Hepatocyte (in vitro differentiated cells): ENCODE measurements around the gene DNAJB13.

Experiments used
- EZH2 ChIP-seq: fragments of 200-600 bp; sonication (generic); IDR thresholded peaks from 2 replicates; pipeline ENCODE4 v1.6.1; 2016; ENCODE audit warnings: antibody characterized with exemption, mild to moderate bottlenecking, borderline replicate concordance
- EZH2phosphoT487 ChIP-seq: fragments of 200-600 bp; sonication (generic); IDR thresholded peaks from one replicate; pipeline ENCODE4 v1.6.1; 2018; ENCODE audit warnings: antibody characterized with exemption, mild to moderate bottlenecking, low read depth, moderate library complexity; ENCODE audit not compliant: unreplicated experiment, severe bottlenecking
- TF ChIP-seq, protein P1 (sequence below): fragments of 200-600 bp; sonication (generic); IDR thresholded peaks from 2 replicates; pipeline ENCODE4 v1.5.1; 2016; ENCODE audit warnings: antibody characterized with exemption, mild to moderate bottlenecking; ENCODE audit not compliant: poor library complexity

DNA sequence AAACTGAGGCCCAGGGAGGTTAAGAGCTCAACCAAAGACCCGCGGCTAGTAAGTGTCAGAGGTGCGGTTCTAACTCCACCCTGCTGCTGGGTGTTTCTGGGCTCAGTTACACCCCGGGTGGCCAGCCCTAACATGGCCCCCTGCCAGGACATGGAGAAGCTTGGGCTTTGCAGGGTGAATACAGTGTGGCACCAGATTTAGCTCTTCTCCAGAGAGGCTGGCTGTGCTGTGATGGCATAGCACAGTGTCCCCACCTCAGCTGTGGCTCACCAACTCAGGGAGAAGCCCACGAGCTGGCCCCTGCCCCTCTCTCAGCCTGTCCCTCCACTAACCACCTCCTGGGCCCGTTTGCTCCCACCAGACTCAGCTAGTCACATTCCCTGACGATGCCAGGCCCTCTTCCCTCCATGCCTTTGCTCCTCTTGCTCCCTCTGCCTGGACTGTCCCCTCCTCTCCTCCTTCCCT is 51.0 kb downstream of the DNAJB13 start:
- TF ChIP-seq EZH2 (no peak), EZH2phosphoT487 (no peak)
- TF ChIP-seq, protein P1, sequence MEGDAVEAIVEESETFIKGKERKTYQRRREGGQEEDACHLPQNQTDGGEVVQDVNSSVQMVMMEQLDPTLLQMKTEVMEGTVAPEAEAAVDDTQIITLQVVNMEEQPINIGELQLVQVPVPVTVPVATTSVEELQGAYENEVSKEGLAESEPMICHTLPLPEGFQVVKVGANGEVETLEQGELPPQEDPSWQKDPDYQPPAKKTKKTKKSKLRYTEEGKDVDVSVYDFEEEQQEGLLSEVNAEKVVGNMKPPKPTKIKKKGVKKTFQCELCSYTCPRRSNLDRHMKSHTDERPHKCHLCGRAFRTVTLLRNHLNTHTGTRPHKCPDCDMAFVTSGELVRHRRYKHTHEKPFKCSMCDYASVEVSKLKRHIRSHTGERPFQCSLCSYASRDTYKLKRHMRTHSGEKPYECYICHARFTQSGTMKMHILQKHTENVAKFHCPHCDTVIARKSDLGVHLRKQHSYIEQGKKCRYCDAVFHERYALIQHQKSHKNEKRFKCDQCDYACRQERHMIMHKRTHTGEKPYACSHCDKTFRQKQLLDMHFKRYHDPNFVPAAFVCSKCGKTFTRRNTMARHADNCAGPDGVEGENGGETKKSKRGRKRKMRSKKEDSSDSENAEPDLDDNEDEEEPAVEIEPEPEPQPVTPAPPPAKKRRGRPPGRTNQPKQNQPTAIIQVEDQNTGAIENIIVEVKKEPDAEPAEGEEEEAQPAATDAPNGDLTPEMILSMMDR, result no peak
